ENCODE measurements around the gene MBOAT7.

Gene MBOAT7

GRCh38 chr19:54137699-54138488 is 51.5 kb downstream of the MBOAT7 start, which contains the start of gene CNOT3:
TSS of gene CNOT3 (plus strand) at chr19:54137762. CDS start at chr19:54142979, 5,217 bp downstream.
- DNase-seq (ENCODE audit: extremely low read depth, low read depth): no peak
- no peak for TF ChIP-seq CTCF (IDR thresholded peaks at IDR 0.05; ENCODE audit: low read depth, low read length)

GRCh38 chr19:54136864-54137698 is 52.3 kb downstream of the MBOAT7 start:
- no peak for TF ChIP-seq CTCF (IDR thresholded peaks at IDR 0.05; ENCODE audit: low read depth, low read length)
- peak; percentile 100 for DNase-seq (ENCODE audit: extremely low read depth, low read depth)

GRCh38 chr19:54136086-54136863 is 53.1 kb downstream of the MBOAT7 start:
- no peak for TF ChIP-seq CTCF (IDR thresholded peaks at IDR 0.05; ENCODE audit: low read depth, low read length)
- no peak for DNase-seq (ENCODE audit: extremely low read depth, low read depth)

GRCh38 chr19:54133957-54134590 is 55.3 kb downstream of the MBOAT7 start:
- no peak for TF ChIP-seq CTCF (IDR thresholded peaks at IDR 0.05; ENCODE audit: low read depth, low read length)
- DNase-seq (ENCODE audit: extremely low read depth, low read depth): no peak

GRCh38 chr19:54133312-54133956 is 55.9 kb downstream of the MBOAT7 start:
- peak; percentile 8 for DNase-seq (ENCODE audit: extremely low read depth, low read depth)
- no peak for TF ChIP-seq CTCF (IDR thresholded peaks at IDR 0.05; ENCODE audit: low read depth, low read length)

GRCh38 chr19:54129617-54129996 is 59.8 kb downstream of the MBOAT7 start:
- no peak for TF ChIP-seq CTCF (IDR thresholded peaks at IDR 0.05; ENCODE audit: low read depth, low read length)
- no peak for DNase-seq (ENCODE audit: extremely low read depth, low read depth)

Measured in AG09319 (cell line).